Lung (tissue), 12 donors: ENCODE measurements around the gene ZNF319. TPM values are rescaled to one million over a fixed set of nuclear protein-coding genes. Genes with fewer than 3 reads are reported as not detected.
A peak's percentile ranks its signal among the peaks of the same experiment; 100 is the strongest.
"Not testable (repeated sequence)": the region's sequence is repeated elsewhere in the genome, so short reads cannot be mapped to it uniquely, and the experiment has no call there.

ENCODE experiments used
- ATAC-seq: fragments of 200-7000 bp; cut with Tn5 transposase; one replicate; pipeline ENCODE4 v1.9.1; 2020; ENCODE audit warnings: moderate number of reproducible peaks; ENCODE audit not compliant: insufficient read depth, low FRiP score
- DNase-seq, 3 donors: peaks; one replicate each; pipeline ENCODE4 v3.0.0-alpha.2; 2013 to 2017
- H3K27ac ChIP-seq, 2 donors: one replicate each; pipeline ENCODE4 v1.5.1; 2013; ENCODE audit warnings: mild to moderate bottlenecking in 2 of 2, moderate library complexity in 2 of 2, control low read depth in 1 of 2, inconsistent platforms in 1 of 2, low read depth in 1 of 2, low read length in 1 of 2
- H3K27me3 ChIP-seq, 3 donors: one replicate each; pipeline ENCODE4 v1.5.1; 2013; ENCODE audit warnings: low read length in 2 of 3; ENCODE audit not compliant: control insufficient read depth in 3 of 3, insufficient read depth in 3 of 3
- H3K36me3 ChIP-seq, 4 donors: one replicate each; pipeline ENCODE4 v1.5.1; 2013; ENCODE audit warnings: low read length in 4 of 4, mild to moderate bottlenecking in 1 of 4, moderate library complexity in 1 of 4; ENCODE audit not compliant: control insufficient read depth in 4 of 4, insufficient read depth in 4 of 4
- H3K4me1 ChIP-seq, 5 donors: one replicate each; pipeline ENCODE4 v1.5.1; 2013; ENCODE audit warnings: low read length in 5 of 5, mild to moderate bottlenecking in 2 of 5, moderate library complexity in 1 of 5; ENCODE audit not compliant: control insufficient read depth in 5 of 5, insufficient read depth in 5 of 5
- H3K4me3 ChIP-seq: one replicate; pipeline ENCODE4 v1.5.1; 2013; ENCODE audit warnings: mild to moderate bottlenecking, control low read depth, moderate library complexity
- H3K9ac ChIP-seq, 2 donors: one replicate each; pipeline ENCODE4 v1.5.1; 2013; ENCODE audit warnings: low read length in 2 of 2, control low read depth in 1 of 2; ENCODE audit not compliant: insufficient read depth in 1 of 2
- H3K9me3 ChIP-seq, 4 donors: one replicate each; pipeline ENCODE4 v1.5.1; 2013; ENCODE audit warnings: low read length in 3 of 4, mild to moderate bottlenecking in 1 of 4, moderate library complexity in 1 of 4; ENCODE audit not compliant: control insufficient read depth in 4 of 4, insufficient read depth in 3 of 4
- WGBS, 2 donors: extraction: QIAGEN DNeasy Blood & Tissue Kit; methylation state at CpG; one replicate each; pipeline ENCODE4 v1.1.7; 2013; 5-methylcytosine and 5-hydroxymethylcytosine counted together
- polyA plus RNA-seq, 2 donors: library from polyadenylated mRNA; stranded (reverse); fragments of 200-250 nt; gene quantifications; one replicate each; pipeline ENCODE4 v1.2.1, GENCODE V29; 2013
- total RNA-seq, 2 donors: library from RNA; depleted of rRNA in 1 of 2; stranded (reverse); fragments of >200 nt in 1 of 2; gene quantifications; one replicate each; pipeline ENCODE4 v1.2.1, GENCODE V29; 2014 to 2021
- TF ChIP-seq, protein P1 (sequence below): IDR thresholded peaks from 2 replicates; pipeline ENCODE4 v1.5.1; 2012; ENCODE audit warnings: mild to moderate bottlenecking; ENCODE audit errors: control extremely low read depth, extremely low read depth
- donor health status: control.
- donor health status: control.
- donor health status: Bipolar disorder and iron deficiency.
- donor health status: healthy.
- donor health status: DM: yes; HTN: yes; CAD: no.

ZNF319 gene
- total and polyA plus RNA-seq, 4 donors = 6.0 to 15.3 (median 9.6) TPM

DNA sequence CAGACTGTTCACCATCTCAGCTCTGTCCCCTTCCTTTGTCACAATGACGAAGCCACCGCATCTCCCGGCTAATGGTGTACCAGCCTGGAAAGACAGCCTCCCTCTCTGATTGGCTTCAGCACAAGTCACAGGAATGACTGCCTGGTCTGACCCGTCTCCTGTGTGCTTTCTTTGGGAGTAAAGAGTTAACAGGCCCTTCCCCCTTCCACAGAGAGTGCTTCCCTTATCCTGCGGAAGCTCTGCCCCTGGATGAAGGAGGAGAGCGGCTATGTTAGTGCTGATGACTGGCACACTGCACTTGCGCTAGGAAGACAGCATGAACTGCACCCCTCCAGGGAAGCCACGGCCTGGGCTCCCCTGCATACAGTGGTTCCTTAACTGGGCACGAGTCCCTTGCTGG is 12.0 kb upstream of the ZNF319 start:
- TF ChIP-seq, protein P1, sequence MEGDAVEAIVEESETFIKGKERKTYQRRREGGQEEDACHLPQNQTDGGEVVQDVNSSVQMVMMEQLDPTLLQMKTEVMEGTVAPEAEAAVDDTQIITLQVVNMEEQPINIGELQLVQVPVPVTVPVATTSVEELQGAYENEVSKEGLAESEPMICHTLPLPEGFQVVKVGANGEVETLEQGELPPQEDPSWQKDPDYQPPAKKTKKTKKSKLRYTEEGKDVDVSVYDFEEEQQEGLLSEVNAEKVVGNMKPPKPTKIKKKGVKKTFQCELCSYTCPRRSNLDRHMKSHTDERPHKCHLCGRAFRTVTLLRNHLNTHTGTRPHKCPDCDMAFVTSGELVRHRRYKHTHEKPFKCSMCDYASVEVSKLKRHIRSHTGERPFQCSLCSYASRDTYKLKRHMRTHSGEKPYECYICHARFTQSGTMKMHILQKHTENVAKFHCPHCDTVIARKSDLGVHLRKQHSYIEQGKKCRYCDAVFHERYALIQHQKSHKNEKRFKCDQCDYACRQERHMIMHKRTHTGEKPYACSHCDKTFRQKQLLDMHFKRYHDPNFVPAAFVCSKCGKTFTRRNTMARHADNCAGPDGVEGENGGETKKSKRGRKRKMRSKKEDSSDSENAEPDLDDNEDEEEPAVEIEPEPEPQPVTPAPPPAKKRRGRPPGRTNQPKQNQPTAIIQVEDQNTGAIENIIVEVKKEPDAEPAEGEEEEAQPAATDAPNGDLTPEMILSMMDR = no peak
- Histone ChIP-seq H3K36me3 (peaks cover 2 to 25% (median 8%) of the 10 kb centered on the region in 4 donors), H3K9ac (no peak overlapping the region), H3K27ac (no peak overlapping the region), H3K4me1 (no peaks in the 10 kb centered on the region), H3K27me3 (no peaks in the 10 kb centered on the region), H3K4me3 (no peak overlapping the region), H3K9me3 (no peaks in the 10 kb centered on the region)
- 70 to 71% methylated on average over 9 of the region's 9 CpGs for WGBS, 2 donors
- ATAC-seq (no peak), DNase-seq (no peak)

DNA sequence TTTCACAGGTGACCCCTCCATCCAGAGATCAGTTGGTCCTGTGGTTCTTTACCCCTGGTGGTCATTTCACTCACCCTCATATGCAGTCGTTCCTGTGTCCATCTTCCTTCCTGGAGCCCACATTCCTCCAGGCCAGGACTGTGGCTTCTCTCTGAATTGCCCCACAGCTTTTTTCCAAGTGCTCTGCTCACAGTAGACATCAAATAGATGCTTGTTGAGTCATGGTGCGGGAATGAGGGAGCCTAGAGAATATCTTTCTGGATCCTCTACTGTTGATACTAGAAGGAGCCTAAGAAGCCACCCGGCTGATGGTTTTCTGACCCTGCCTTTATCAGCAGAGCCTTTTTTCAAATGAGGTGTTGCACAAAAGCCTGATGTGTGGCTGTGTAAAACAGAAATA is 11.2 kb upstream of the ZNF319 start:
- Histone ChIP-seq H3K27me3 (no peaks in the 10 kb centered on the region), H3K36me3 (peaks cover 2 to 23% (median 8%) of the 10 kb centered on the region in 4 donors), H3K4me3 (no peak overlapping the region), H3K9me3 (no peaks in the 10 kb centered on the region), H3K27ac (no peak overlapping the region), H3K4me1 (no peaks in the 10 kb centered on the region), H3K9ac (no peak overlapping the region)
- TF ChIP-seq, protein P1 = no peak
- no peak for DNase-seq
- ATAC-seq = no peak
- WGBS, 2 donors = 81 to 97% methylated on average over 3 of the region's 3 CpGs

DNA sequence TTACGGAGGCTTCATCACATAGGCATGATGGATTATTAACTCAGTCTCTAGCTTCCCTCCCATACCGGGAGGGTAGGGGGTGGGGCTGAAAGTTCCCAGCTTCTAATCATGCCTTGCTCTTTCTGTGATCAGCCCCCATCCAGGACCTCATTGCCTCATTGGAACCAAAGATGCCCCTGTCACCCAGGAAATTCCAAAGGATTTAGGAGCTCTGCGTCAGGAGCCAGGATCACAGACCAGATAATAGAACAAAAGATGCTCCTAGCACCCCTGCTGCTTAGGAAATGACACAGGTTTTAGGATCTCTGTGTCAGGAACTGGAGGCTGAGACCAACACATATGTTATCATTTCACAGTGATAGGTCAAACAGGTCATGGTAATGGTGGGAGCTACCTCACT is 10.4 kb upstream of the ZNF319 start:
- H3K36me3 ChIP-seq = peaks cover 2 to 23% (median 8%) of the 10 kb centered on the region in 4 donors
- no peaks in the 10 kb centered on the region for H3K9me3 ChIP-seq
- H3K4me1 ChIP-seq = no peaks in the 10 kb centered on the region
- H3K4me3 ChIP-seq = no peak overlapping the region
- 74 to 82% methylated on average over 3 of the region's 3 CpGs for WGBS, 2 donors
- no peaks in the 10 kb centered on the region for H3K27me3 ChIP-seq
- H3K27ac ChIP-seq = no peak overlapping the region
- DNase-seq (no peak), ATAC-seq (no peak)
- H3K9ac ChIP-seq = no peak overlapping the region
- TF ChIP-seq, protein P1 = no peak

DNA sequence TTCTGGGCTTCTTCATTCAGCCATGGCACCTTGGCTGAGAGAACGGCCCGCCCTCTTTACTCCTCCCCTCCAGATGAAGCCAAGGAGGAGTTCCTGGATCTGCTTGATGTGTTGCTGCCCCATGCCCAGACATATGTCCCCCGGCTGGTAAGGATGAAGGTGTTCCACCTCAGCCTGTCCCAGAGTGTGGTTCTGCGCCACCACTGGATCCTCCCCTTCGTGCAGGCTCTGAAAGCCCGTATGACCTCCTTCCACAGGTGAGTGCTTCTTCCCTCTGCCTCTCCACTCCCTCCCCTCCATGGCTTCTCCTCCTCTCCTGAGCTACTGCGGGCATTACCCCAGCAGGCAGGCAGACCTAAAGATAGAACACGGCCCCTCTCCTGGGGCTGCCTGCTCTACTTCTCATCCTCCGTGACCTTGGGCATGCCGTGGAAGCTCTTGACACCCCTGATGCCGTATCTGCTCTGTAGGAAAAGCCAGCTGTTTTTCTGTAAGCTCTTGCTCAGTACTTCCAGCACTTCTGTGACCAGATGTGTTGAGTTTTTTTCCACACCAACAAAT is 9.5 kb upstream of the ZNF319 start:
- H3K9me3 ChIP-seq = no peaks in the 10 kb centered on the region
- H3K4me1 ChIP-seq = no peaks in the 10 kb centered on the region
- peaks cover 0 to 23% (median 8%) of the 10 kb centered on the region in 4 donors for H3K36me3 ChIP-seq
- no peak for DNase-seq
- no peak overlapping the region for H3K4me3 ChIP-seq
- no peaks in the 10 kb centered on the region for H3K27me3 ChIP-seq
- no peak overlapping the region for H3K27ac ChIP-seq
- WGBS, 2 donors = 94 to 95% methylated on average over 11 of the region's 11 CpGs
- no peak overlapping the region for H3K9ac ChIP-seq
- TF ChIP-seq, protein P1 = no peak
- no peak for ATAC-seq

DNA sequence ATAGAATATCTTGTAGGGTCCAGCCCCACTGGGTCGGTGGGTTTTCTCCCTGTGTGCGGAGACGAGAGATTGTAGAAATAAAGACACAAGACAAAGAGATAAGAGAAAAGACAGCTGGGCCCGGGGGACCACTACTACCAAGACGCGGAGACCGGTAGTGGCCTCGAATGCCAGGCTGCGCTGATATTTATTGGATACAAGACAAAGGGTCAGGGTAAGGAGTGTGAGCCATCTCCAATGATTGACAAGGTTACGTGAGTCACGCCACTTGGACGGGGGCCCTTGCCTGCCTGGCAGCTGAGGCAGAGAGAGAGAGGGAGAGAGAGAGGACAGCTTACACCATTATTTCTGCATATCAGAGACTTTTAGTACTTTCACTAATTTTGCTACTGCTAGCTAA is 4.3 kb upstream of the ZNF319 start:
- not testable (repeated sequence) for H3K4me3 ChIP-seq, H3K27me3 ChIP-seq, H3K9ac ChIP-seq, H3K9me3 ChIP-seq, H3K4me1 ChIP-seq, H3K27ac ChIP-seq, ATAC-seq, H3K36me3 ChIP-seq
- DNase-seq = peak in 1 of 3 donors; percentile 7
- WGBS, 2 donors = 91 to 97% methylated on average over 12 of the region's 12 CpGs
